Measurements from ENCODE around the gene RYR1.

GRCh38 chr19:38543286-38543806 is 109.9 kb downstream of the RYR1 start:
- TF ChIP-seq CTCF (IDR thresholded peaks at IDR 0.05) (no peak), POLR2A (IDR thresholded peaks at IDR 0.05) (no peak)

Data from lower leg skin (tissue), 3 donors.